Ramos (cell line): ENCODE measurements around the gene LRRK2.

Experiments used
- in situ Hi-C: fragments of 300-500 bp; cut with MboI; formaldehyde crosslinking; loops from one replicate; pipeline ENCODE4 v1.14.3; 2022; ENCODE audit warnings: low sequenced_read_pairs; ENCODE audit not compliant: unreplicated experiment

The LRRK2 gene

DNA sequence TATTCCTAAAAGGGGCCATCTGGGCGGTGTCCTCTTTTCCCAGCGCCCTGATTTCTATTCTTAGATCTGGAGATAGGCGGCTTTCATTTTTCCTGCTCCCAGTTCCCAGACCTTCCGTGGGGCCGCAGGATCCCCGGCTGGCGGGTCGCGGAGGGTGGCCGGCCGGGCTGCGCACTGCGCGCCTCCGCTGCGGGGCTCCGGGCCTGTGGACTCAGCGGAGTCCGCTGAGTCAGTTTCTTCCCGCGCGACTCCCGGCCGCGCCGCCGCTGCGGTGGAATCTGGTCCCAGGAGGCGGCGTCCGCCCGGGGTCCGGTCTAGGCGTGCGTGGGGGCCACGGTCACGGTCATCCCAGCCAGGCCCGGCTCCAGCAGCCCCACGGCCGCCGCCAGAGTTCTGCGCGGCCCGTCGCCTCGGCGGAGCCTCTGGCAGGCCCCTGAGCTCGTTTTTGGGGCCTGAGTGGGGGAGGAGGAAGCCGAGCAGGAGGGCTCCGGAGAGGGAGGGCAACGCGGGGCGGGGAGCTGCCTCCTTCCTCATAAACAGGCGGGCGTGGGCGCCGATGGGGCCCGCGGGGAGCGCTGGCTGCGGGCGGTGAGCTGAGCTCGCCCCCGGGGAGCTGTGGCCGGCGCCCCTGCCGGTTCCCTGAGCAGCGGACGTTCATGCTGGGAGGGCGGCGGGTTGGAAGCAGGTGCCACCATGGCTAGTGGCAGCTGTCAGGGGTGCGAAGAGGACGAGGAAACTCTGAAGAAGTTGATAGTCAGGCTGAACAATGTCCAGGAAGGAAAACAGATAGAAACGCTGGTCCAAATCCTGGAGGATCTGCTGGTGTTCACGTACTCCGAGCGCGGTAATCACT is at the start of gene LRRK2:
LRRK2 (plus strand) TSS at position 559 of the 853 bp plus-strand sequence; CDS start at position 694, 135 bp downstream.
- in situ Hi-C loops: no loop called here

- in situ Hi-C loops: loop anchor here (25.0 kb wide), 1 partner anchor 737 kb away; no protein-coding TSS in a partner anchor
Measured at GRCh38 chr12:40175045-40175444, 49.8 kb upstream of the LRRK2 start.

GRCh38 chr12:40175489-40175888 is 49.3 kb upstream of the LRRK2 start:
- in situ Hi-C loops: loop anchor here (25.0 kb wide), 1 partner anchor 737 kb away; no protein-coding TSS in a partner anchor

DNA sequence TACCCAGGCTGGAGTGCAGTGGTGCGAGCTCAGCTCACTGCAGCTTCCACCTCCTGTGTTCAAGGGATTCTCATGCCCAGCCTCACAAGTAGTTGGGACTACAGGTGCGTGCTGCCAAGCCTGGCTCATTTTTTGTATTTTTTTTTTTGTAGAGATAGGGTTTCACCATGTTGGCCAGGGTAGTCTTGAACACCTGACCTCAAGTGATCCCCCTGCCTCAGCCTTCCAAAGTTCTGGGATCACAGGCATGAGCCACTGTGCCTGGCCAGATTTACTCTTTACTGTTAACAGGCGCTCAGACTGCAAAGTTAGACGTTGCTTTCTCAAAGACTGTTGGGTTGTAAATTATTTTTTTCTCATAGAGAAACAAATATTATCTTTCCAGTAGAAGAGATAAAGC is 46.1 kb upstream of the LRRK2 start:
- in situ Hi-C loops: loop anchor here (25.0 kb wide), 1 partner anchor 734 kb away; no protein-coding TSS in a partner anchor

DNA sequence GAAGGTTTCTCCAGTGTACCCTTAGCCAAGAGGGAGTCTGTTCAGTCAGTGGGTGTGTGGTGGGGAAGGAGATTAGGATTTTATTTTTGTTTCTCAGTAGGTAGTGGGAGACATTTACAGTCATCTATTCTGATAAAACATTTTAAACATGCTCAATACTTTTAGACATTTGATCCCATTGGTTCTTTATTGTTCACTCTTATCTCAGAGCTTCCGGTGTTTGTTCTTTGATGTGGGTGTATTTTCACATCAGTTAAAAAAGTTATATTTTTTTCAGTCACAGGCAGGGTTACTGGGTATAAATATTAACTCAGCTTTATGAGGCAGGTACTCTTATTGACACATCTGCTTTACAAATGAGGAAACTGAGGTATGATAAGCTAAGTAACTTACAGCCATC is 43.3 kb upstream of the LRRK2 start:
- in situ Hi-C loops: loop anchor here (25.0 kb wide), 1 partner anchor 731 kb away; no protein-coding TSS in a partner anchor

DNA sequence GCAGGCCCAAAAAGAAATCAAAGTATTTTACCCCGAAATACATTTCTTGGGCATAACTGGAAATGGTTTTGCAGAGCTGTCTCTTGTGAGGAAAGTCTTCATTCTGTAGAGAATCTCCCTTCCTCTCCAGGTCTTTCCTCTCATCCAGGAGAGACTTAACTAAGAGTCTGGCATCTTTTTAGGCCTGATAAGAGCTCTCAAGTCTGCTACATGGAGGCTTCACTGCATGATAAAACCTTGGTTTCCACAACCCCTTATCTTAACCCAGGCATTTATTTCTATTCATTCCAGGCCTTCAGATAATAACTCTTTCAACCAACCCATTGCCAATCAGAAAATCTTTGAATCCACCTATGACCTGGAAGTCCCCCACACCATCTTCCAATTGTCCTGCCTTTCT is 41.1 kb upstream of the LRRK2 start:
- in situ Hi-C loops: loop anchor here (25.0 kb wide), 1 partner anchor 729 kb away; no protein-coding TSS in a partner anchor

DNA sequence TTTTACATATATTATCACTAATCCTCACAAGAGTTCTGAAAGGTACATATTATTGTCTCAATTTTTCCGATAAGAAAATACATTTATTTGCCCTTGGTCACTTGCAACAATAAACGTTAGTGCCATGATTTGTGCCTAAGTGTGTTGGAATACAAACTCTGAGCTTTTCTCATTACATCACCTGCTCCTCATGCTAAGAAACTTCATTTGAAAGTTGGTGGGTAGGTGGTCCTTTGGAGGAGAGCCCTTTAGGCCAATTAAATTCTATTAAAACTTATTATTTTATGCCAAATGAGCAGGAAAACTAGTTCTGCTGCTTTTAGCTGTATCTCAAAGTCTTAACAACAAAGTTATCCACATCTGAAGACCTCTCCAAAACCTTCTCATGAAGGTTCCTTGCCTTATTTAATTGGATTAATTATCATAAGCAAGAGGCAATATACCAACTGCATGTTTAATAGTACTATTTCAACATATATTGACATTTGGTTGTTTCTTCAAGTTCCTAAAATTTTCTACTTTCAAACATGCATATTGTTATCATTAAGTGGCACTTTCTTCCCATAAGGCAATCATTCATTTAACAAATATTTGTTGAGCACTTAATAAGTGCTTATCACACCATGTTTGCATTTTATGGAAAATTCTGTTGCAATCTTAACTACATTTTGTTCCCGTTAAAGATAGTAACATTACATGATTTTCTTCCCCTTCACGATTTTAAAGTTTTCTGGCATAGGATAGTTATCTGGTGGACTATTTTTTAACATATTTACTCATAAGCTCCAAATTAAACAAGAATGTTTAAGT is 40.1 kb upstream of the LRRK2 start:
- in situ Hi-C loops: loop anchor here (25.0 kb wide), 1 partner anchor 728 kb away; no protein-coding TSS in a partner anchor

- in situ Hi-C loops: loop anchor here (25.0 kb wide), 1 partner anchor 727 kb away; no protein-coding TSS in a partner anchor
Measured at GRCh38 chr12:40185303-40185693, 39.5 kb upstream of the LRRK2 start.

DNA sequence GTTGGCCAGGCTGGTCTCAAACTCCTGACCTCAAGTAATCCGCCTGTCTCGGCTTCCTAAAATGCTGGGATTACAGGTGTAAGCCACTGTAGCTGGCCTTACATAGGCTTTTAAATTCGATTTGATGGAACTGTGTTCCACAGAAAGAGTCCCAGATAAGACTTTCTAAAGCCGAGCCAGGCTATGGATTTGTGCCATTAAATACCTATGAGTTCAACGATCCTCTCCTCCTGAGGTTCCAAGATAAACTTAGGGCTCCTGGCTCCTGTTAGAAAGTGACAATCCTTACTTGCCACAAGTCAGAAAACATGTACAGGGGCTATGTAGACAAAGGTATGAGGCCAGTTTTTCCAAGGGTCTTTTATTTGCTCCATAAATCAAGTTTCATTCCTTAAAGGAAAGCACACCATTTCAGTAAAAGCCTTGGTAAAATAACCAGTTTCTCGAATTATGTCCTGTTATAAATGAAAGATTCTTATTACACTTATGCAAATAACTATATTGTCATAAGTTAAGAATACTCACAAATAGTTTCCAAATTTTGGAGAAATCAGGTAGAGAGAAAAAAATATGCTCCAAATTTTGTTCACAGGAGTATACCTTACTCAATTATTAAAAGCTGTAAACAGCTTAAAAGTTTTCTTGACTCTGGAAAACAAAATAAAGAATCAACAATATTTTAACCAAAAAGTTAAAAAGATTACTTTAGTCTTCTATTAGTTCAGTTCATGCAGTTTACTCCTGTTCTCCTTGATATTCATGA is 36.1 kb upstream of the LRRK2 start:
- in situ Hi-C loops: loop anchor here (25.0 kb wide), 1 partner anchor 724 kb away; no protein-coding TSS in a partner anchor

GRCh38 chr12:40192704-40193255 is 32.0 kb upstream of the LRRK2 start:
- in situ Hi-C loops: loop anchor here (25.0 kb wide), 1 partner anchor 720 kb away; no protein-coding TSS in a partner anchor

DNA sequence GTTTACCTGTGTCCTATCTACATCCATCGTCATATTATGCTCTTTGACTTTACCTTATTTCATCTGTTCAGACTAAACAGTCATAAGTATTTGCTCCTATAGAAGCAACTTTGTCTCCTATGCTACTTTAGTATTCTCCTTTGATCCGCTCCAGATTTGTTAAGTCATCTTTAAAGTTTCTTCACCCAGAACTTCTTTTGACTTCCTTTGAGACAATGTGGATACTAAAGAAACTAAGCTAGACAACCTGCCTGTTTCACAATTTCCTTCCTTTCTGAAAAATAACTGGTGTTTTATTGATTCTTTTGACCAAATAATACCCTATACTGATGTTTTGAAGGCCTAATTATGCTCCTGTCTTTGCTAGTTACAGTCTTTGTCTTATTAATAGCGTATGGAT is 30.0 kb upstream of the LRRK2 start:
- in situ Hi-C loops: loop anchor here (25.0 kb wide), 1 partner anchor 717 kb away; no protein-coding TSS in a partner anchor

DNA sequence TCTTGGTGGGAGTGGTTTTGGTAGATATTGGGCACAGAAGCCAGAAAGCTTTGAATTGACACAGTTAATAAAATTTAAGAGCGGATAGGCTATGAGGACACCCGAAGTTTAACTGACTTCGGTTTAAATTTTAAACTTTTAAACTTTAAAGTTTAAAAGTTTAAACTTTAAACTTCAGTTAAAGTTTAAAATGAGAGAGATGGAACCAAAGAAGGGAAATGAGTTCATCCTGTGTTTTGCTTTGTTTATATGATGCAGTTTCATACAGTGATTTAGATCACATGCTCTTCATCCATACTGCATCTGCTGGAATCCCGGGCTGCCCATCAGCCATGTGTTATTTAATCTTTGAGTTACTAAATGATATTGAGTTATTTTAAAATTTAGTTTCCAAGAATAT is 27.2 kb upstream of the LRRK2 start:
- in situ Hi-C loops: loop anchor here (25.0 kb wide), 1 partner anchor 715 kb away; no protein-coding TSS in a partner anchor

- in situ Hi-C loops: loop anchor here (25.0 kb wide), 1 partner anchor 714 kb away; no protein-coding TSS in a partner anchor
Measured at GRCh38 chr12:40198601-40199000, 26.2 kb upstream of the LRRK2 start.

- in situ Hi-C loops: no loop called here
Measured at GRCh38 chr12:40202095-40203059, 22.4 kb upstream of the LRRK2 start.

DNA sequence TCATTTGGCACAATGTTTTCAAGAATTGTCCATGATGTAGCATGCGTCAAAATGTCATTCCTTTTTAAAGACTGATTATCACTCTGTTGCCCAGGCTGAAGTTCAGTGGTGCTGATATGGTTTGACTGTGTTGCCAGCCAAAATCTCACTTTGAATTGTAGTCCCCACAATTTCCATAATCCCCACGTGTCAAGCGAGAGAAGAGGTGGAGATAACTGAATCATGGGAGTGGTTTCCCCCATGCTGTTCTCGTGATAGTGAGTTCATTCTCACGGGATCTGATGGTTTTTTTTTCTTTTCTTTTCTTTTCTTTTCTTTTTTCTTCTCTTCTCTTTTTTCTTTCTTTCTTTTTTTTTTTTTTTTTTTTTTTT is 21.8 kb upstream of the LRRK2 start:
- in situ Hi-C loops: no loop called here

DNA sequence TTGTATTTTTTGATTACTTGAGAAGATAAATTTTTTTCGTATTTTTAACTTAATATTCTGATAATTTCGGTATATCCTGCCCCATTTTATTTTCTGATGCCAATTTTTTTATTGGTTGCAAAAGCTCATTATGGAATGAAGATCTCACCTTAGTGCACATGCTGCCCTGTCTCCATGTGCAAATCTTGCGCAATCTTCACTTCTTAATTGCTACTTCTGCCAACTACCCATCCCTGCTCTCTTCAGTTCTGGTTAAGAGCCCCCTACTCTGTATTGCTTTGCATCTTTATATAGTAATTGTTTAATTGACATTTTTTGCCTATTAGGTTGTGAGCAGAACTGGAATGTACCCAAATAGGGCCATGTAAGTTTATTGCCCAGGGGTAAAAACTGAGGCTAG is 20.5 kb upstream of the LRRK2 start:
- in situ Hi-C loops: no loop called here

- in situ Hi-C loops: no loop called here
Measured at GRCh38 chr12:40207551-40207950, 17.2 kb upstream of the LRRK2 start.

GRCh38 chr12:40208707-40209446 is 15.9 kb upstream of the LRRK2 start:
- in situ Hi-C loops: no loop called here
